HL-60/S4 (cell line): ENCODE results near the gene USP53.
"Not testable (repeated sequence)": the region's sequence is repeated elsewhere in the genome, so short reads cannot be mapped to it uniquely, and the experiment has no call there.

Experiments used
- in situ Hi-C: fragments of 300-500 bp; cut with MboI; formaldehyde crosslinking; loops from 2 replicates; pipeline ENCODE4 v1.14.3; 2022; ENCODE audit warnings: low sequenced_read_pairs

Gene USP53

DNA sequence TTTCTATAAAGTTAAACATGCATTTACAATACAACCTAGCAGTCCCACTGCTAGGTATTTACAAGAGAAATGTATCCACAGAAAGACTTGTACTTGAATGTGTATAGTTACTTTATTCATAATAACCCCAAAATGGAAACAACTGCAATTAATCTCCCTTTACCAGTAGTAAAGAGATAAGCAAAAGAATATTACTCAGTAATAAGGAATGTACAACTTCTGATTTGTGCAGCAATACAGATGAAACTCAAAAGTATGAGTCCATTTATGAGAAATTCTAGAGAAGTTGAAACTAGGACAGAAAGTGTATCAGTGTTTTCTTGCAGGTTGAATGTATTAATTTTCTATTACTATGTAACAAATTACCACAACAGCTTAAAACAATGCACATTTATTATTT is 15.2 kb downstream of the USP53 start:
- in situ Hi-C loops, result no loop called here

DNA sequence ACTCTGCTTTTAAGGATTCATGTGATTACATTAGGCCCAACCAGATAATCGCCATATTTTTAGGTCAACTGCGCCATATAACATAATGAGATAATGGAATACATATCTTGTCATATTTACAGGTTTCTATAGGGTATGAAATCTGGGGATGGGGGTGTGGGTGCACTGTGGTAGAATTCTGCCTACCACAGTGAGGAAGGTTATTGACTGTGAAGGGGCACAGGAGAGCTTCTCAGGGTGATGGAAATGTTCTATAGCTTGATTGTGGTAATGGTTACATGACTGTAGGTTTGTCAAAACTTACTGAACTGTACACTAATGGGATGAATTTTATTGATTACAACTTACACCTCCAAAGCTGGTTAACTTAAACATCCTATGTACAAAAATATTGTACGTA is 15.9 kb downstream of the USP53 start:
- in situ Hi-C loops, result no loop called here

DNA sequence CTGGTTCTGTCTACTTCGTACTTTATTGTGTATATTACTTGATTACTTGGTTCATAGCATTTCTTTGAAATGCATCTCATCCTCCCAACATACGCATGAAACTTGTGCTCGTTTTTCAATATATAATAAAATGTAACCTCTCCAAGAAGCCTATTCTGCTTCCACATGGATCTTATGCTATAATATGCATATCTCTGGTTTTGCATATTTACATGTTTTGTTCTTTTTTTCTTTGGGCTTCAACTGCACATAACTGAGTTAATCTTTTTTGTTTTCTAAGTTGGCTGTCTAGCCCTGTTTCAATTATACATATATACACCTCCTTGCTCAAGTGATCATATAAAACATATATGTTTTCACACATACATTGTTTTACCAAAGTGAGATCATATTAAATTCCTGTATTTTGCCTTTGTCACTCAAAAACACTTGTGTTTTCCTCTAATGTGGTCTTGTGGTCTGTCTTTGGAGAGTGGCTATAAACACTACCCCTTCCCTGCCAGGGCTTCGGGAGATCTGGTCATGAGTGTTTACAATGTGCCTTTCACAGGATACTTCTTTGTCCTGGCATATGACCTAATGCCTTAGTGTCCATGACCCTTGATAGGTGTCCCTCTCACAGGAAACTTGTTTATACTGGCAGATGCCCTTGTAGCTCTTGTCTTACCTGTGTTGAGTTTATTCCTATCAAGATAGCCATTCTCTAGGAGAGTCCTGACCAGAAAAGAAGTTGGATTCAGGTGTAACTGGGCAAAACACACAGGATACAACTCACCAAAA is 17.6 kb downstream of the USP53 start:
- in situ Hi-C loops, result no loop called here

DNA sequence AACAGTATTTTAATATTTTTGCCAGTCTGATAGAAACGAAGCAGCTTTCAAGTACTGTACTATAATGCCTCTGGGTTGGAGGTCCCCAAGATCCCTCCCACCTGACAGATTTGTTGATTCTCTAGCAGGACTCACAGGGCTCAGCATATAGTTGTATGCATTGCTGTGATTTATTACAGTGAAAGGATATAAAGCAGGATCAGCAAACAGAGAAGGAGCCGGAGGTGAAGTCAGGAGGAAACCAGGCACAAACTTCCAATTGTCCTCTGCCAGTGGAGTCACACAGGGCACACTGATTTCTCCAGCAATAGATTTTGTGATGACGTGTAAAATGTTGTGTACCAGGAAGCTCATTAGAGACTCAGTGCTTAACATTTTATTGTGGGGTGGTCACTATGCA is 19.0 kb downstream of the USP53 start:
- in situ Hi-C loops, result no loop called here

DNA sequence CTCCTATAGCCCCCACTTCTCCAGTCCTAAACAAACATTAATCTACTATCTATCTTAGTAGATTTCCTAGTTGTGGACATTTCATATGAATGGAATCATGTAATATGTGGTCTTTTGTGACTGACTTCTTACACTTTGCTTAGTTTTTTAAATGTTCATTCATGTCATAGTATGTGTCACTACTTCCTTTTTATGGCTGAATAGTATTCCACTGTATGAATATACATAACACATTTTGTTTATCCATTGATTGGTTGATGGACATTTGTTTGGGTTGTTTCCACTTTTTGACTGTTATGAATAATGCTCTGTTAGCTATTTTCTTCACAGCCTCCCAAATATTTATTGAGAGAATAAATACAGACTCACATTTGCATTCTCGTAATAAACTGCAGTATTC is 19.8 kb downstream of the USP53 start:
- in situ Hi-C loops, result no loop called here

DNA sequence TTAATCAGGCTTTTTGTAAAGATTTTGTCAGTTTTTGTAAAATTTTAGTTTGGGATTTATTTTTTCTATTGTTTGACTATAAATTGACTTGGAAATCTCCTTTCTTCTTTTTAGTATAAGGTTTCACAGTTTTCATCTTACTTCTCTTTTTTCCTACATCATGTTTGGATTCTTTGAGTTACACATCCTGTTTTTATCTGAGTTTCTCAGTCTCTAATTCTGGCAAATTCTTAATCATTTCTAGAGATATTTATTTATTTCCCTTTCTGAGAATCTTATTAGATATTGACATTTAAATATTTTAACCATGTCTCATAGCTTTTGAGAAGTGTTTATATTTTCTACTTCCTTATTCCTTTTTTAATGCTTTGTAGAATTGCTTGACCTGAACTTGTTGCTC is 20.7 kb downstream of the USP53 start:
- in situ Hi-C loops, result no loop called here

DNA sequence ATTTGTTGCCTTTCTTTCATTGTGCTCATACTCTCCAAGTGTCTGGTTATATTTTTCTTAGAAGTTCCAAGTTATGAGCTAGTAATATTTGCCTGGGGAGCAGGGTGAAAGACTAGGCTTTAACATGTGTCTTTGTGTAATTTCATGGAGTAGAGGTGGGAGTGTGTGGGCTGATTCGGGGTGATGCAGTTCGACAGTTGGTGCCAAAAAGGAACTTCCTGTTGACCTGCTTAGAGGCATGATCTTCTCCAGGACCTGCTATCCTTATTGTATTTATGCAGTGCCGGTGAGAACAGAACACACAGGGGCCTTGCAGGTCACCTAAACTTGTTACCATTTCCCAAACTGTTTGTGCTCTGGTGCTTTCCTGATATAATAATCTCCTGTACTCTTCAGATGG is 21.2 kb downstream of the USP53 start:
- in situ Hi-C loops, result no loop called here

DNA sequence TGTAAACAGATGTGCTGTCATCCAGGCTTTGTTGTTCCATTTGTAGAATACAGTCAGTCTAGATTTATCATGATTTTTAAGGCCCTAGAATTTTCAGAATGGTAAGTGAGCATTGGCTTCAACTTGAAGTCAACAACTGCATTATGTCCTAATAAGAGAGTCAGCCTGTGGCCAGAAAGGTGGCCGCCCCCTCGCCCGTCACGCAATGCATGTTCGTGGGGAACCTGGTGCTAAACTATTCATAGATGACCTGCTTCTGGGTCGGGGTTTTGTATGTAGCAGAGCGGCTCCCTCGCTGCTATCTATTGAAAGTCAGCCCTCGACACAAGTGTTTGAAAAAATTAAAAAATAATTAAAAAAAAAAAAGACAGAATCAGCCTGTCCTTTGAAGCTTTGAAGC is 24.7 kb downstream of the USP53 start:
- in situ Hi-C loops, result no loop called here

DNA sequence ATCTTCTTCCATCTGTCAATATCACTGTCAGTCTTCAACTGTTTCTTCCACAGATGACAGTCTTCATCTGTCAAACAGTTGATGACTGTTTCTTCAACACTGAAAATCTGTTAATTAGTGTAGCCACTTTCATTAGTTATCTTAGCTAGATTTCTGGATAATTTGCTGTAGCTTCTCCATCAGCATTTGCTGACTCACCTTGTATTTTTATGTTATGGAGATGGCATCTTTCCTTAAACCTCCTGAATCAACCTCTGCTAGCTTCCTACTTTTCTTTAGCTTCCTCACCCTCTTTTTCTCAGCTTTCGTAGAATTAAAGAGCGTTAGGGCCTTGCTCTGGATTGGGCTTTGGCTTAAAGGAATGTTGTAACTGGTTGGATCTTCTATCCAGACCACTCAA is 25.1 kb downstream of the USP53 start:
- in situ Hi-C loops, result no loop called here

DNA sequence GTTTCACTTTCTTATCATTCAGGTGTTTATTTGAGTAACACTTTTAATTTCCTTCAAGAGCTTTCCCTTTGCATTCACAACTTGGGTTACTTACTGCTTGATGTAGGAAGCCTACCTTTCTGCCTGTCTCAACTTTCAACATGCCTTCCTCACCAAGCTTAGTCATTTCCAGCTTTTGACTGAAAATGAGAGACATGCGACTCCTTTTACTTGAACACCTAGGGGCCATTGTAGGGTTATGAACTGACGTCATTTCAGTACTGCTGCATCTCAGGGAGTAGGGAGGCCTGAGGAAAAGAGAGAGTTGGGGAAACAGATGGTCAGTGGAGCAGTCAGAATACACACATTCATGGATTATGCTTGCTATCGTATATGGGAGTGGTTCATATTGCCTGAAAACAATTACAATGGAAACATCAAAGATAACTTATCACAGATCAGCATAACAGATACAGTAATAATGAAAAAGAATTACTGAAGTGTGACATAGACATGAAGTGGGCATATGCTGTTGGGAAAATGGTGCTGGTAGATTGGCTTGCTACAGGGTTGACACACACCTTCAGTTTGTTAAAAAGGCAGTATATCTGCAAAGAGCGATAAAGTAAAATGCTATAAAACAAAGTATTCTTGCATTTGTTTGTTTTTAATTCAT is 25.7 kb downstream of the USP53 start:
- in situ Hi-C loops, result no loop called here

DNA sequence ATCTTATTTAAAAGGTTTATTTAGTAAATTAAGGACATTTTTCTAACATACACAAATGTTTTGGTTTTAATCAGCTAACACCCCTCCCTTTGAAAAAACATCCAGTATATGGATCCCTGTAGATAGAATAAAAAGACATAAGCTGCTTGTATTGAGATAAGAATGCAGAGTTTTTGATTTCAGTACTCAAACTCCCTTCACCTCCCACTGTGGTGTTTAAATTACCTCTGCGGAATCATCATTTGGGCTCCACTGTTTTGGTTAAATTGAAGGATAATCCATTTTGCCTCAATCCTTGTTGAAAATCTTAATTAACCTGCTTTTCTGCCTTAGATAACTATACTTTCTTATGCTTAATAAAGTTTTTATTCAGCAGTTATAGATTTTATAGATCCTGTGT is 27.6 kb downstream of the USP53 start:
- in situ Hi-C loops, result no loop called here

DNA sequence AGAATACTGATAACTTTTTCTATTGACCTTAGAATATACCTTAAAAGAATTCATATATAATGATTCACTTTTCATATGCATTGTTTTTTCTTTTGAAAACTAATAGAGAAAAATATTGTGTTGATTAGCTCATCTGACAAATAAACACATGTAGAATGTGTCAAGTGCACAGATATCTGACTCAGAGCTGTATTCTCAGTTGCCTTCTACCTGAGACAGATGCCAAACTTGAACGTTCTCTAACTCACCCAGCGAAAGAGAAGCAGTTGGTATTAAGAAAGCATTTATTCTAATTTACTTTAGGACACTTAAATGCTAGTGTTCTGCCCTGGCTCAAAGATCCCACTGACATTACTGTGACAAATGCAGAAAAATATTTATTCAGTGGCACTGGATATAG is 28.1 kb downstream of the USP53 start:
- in situ Hi-C loops, result no loop called here

DNA sequence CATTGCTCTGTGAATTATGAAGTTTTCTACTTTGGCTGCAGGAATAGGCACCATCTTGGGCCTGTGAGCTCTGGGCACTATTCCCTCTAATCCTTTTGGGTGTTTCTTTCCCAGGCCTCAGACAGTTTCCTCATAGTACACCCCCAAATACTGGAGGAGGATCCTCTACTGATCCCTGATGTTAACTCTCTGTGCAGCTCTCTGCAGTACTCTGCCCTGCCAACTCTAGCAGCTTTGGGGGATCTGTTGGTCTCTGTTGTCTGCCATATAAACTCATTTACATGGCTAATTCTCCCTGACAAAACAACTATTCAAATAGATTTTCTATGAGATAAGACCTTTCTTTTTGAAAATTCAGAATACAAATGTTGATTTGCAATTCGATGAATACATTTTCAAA is 29.9 kb downstream of the USP53 start:
- in situ Hi-C loops, result no loop called here

DNA sequence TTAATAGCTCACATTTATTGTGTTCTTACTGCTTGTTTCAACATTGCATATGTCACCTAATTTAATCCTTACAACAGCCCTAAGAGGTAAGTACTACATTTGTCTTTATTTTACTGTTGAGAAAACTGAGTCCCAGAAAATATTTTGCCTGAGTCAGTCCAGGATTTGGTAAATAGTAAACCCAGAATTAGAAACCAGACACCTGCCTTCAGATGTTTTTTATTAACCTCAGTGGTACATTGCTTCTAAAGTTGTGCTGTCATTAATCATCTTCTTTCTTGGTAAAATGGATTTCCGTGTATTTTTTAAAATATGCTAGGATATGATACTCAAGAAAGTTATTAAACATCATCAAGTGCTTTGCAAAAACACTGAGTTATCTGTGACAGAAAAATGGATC is 31.4 kb downstream of the USP53 start:
- in situ Hi-C loops, result no loop called here

DNA sequence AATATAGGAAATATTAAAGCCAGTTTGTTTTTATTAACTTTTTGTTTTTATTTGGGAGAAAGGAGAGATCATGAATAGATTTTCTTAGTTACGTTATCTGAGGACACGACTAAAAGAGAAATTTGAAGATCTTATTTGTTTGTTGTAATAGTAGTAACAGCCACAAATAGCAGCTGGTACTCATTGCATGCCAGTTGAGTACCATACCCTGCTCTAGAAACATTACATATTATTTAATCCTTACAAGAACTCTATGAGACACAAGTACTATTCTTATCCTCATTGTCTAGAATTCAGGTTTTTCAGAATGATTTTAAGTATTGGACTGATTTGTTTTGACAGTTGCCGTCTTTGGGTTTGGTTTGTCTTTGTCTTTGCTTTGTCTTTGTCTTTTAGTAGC is 31.8 kb downstream of the USP53 start:
- in situ Hi-C loops, result no loop called here

DNA sequence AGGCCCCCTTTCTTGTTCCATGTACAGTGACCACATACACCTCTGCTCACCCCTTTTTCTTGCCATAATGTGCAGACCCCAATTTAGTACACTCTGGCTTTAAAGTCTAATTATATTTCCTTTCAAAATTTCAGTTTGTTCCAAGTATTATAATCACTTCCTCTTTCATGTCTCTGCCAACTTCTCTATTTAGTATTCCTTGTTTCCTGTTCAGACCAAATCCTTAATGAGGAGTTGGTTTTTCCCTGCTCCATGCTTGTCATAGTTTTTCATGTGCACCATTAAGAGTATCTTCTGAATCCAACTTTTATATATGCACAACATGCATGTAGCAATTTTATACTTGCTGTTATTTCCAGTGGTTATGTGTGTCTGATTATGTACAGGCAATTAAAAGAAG is 32.3 kb downstream of the USP53 start:
- in situ Hi-C loops, result no loop called here

DNA sequence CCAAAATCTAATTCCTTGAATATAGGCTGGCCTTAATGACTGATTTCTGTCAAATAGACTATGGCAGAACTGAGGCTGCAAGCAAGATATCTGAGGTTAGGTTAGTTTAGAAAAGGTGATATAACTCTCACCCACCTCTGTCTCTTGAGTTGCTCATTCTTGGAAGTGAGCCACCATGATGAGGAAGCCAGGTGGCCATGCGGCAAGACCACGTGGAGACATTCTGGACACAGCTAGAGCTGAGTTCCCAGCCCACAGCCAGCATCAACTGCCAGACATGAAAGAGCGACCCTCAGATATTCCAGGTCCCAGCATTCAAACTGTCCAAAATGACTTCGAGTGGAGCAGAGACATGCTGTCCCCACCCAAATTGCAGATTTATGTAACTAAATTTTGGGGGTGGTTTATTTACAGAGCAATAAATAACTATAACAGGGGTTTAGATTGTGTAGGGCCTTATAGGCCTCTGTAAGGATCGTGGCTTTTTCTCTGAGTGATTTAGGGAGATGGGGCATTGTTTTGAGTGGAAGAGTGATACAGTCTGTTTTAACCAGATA is 33.7 kb downstream of the USP53 start:
- in situ Hi-C loops, result no loop called here

DNA sequence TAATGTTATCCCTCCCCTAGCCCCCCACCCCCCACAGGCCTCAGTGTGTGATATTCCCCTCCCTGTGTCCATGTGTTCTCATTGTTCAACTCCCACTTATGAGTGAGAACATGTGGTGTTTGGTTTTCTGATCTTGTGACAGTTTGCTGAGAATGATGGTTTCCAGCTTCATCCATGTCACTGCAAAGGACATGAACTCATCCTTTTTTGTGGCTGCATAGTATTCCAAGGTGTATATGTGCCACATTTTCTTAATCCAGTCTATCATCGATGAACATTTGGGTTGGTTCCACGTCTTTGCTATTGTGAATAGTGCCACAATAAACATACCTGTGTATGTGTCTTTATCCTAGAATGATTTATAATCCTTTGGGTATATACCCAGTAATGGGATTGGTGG is 38.5 kb downstream of the USP53 start:
- in situ Hi-C loops, result not testable (repeated sequence)

DNA sequence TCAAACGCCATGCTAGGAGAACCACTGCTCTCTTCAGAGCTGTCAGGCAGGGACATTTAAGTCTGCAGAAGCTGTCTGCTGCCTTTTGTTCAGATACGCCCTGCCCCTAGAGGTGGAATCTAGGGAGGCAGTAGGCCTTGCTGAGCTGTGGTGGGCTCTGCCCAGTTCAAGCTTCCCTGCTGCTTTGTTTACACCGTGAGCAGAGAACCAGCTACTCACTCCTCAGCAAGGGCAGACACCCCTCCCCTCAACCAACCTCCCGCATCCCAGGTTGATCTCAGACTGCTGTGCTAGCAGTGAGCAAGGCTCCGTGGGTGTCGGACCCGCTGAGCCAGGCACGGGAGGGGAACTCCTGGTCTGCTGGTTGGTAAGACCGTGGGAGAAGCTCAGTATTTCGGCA is 42.7 kb downstream of the USP53 start:
- in situ Hi-C loops, result not testable (repeated sequence)

DNA sequence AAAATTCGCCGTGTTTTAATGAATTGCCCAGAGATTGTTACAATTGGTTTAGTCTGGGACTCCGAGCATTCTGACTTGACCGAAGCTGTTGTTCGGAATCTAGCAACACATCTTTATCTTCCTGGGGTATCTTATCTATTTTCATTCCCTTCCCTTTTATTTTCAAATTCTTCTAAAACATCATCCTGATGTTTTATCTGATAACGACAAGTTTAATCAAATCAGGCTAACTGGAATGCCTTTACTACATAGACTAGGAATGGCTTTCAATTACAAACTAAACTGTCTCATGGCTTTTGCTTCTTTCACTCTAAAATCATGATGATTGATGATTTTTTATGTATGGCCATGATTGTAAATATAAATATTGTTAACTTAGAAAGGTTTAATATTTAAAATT is 48.0 kb downstream of the USP53 start:
- in situ Hi-C loops, result no loop called here

DNA sequence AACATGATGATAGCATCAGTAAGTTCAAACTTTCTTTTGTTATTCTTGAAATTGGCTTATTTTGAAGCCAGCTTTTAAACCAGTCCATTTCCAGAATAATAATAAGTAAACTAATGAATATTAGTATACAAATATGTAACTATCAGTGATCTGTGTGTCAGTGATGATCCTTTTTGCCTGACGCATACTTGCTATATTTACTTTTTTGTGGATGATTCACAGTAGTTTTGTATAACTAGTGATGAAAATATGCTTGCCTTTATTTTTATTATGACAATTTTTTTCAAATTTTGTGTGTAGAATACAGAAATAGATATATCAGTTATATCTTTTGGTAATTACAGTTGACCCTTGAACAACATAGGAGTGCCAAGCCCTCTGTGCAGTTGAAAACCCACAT is 49.5 kb downstream of the USP53 start:
- in situ Hi-C loops, result no loop called here

DNA sequence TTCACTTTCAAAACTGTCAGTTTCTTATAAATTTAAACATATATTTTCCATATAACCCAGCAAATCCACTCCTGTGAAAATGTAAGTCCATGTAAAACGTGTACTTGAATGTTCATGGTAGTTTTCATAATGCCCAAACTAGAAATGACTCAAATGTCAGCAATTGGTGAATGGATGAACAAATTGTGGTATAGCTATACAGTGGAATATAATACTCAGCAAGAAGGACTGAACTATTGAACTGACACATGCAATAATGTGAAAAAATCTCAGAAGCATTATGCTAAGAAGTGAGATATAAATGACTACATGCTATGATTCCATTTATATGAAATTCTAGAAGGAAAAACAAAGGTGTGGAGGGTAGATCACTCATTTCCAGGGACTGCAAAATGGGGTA is 52.2 kb downstream of the USP53 start:
- in situ Hi-C loops, result no loop called here

DNA sequence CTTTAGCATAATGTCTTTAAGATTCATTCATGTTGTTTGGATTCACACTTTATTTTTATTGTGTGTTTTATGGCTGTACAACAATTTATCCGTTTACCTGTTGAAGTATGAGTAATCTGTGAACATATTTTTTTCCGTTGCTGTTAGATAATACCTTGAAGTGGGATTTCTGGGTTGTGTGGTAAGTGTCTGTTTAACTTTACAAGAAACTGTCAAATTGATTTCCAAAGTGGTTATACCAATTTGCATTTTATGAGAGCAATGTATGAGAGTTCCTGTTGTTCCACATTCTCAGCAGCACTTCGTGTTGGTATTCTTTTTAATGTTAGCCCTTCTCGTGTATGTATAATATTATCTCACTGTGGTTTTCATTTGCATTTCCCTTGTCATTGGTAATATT is 53.6 kb downstream of the USP53 start:
- in situ Hi-C loops, result no loop called here
